Stimulated activated CD4-positive, alpha-beta T cell treated with anti-CD3 and anti-CD28 coated beads, Interleukin-1b, Interleukin-23, amount 100 ng/mL, for 4 hours (primary cell): ENCODE data around the gene PACS1.
"Not testable (repeated sequence)": the region's sequence is repeated elsewhere in the genome, so short reads cannot be mapped to it uniquely, and the experiment has no call there.

Source experiments
- DNase-seq, 2 donors: peaks; one replicate each; pipeline ENCODE4 v3.0.0-alpha.2; 2020; ENCODE audit warnings: low read depth in 2 of 2

Gene PACS1

GRCh38 chr11:66075273-66075672 lies 5.2 kb downstream of the PACS1 start:
- DNase-seq: no peak

- no peak for DNase-seq
Measured at GRCh38 chr11:66076561-66076960, 6.5 kb downstream of the PACS1 start.

GRCh38 chr11:66077927-66078326 lies 7.9 kb downstream of the PACS1 start:
- no peak for DNase-seq

- DNase-seq: not testable (repeated sequence)
Measured at GRCh38 chr11:66078949-66079348, 8.9 kb downstream of the PACS1 start.

GRCh38 chr11:66080055-66080817 lies 10.2 kb downstream of the PACS1 start:
- peak; percentile 34 to 65 for DNase-seq

GRCh38 chr11:66081505-66081904 lies 11.4 kb downstream of the PACS1 start:
- DNase-seq: peak in 1 of 2 donors; percentile 30

- DNase-seq: no peak
Measured at GRCh38 chr11:66082946-66083698, 13.1 kb downstream of the PACS1 start.

GRCh38 chr11:66083767-66084166 lies 13.7 kb downstream of the PACS1 start:
- no peak for DNase-seq

GRCh38 chr11:66084821-66085475 lies 14.9 kb downstream of the PACS1 start:
- no peak for DNase-seq

- no peak for DNase-seq
Measured at GRCh38 chr11:66087148-66087908, 17.3 kb downstream of the PACS1 start.

GRCh38 chr11:66089067-66089466 lies 19.0 kb downstream of the PACS1 start:
- no peak for DNase-seq

- DNase-seq: no peak
Measured at GRCh38 chr11:66090288-66090687, 20.2 kb downstream of the PACS1 start.

- DNase-seq: not testable (repeated sequence)
Measured at GRCh38 chr11:66092125-66092524, 22.1 kb downstream of the PACS1 start.

GRCh38 chr11:66099746-66100145 lies 29.7 kb downstream of the PACS1 start:
- DNase-seq: not testable (repeated sequence)

GRCh38 chr11:66100272-66101065 lies 30.4 kb downstream of the PACS1 start:
- DNase-seq: peak; percentile 24 to 32

- no peak for DNase-seq
Measured at GRCh38 chr11:66101066-66101464, 31.0 kb downstream of the PACS1 start.

- no peak for DNase-seq
Measured at GRCh38 chr11:66104057-66104638, 34.1 kb downstream of the PACS1 start.

- DNase-seq: no peak
Measured at GRCh38 chr11:66106786-66107599, 36.9 kb downstream of the PACS1 start.

GRCh38 chr11:66107600-66108510 lies 37.8 kb downstream of the PACS1 start:
- DNase-seq: no peak
